GM12891 (cell line): ENCODE measurements around the gene SGCE.

Experiments used
- DNase-seq: peaks from one replicate; pipeline ENCODE4 v3.0.0; 2011; ENCODE audit warnings: low spot score; ENCODE audit not compliant: insufficient read length
- FAIRE-seq: peaks from 2 replicates; lab custom pipeline; 2011; peaks lifted over from hg19 to GRCh38; lab: Jason Lieb, UNC
- PAX5 ChIP-seq: IDR thresholded peaks from 2 replicates; pipeline ENCODE4 v1.6.1; 2011; ENCODE audit warnings: low read length, moderate library complexity, mild to moderate bottlenecking; ENCODE audit not compliant: insufficient read depth, severe bottlenecking
- POLR2A ChIP-seq: IDR thresholded peaks from 2 replicates; pipeline ENCODE4 v1.6.1; 2011; ENCODE audit warnings: low read depth, low read length, control low read depth
- POLR2AphosphoS5 ChIP-seq: IDR thresholded peaks from 2 replicates; pipeline ENCODE4 v1.6.1; 2011; ENCODE audit warnings: low read depth, low read length, control low read depth
- POU2F2 ChIP-seq: IDR thresholded peaks from 2 replicates; pipeline ENCODE4 v1.6.1; 2011; ENCODE audit warnings: low read depth, mild to moderate bottlenecking, control low read depth, low read length, moderate library complexity
- SPI1 ChIP-seq: IDR thresholded peaks from 2 replicates; pipeline ENCODE4 v1.6.1; 2011; ENCODE audit warnings: low read depth, low read length, control low read depth
- TAF1 ChIP-seq: IDR thresholded peaks from 2 replicates; pipeline ENCODE4 v1.6.1; 2011; ENCODE audit warnings: low read depth, low read length, control low read depth

SGCE gene

DNA sequence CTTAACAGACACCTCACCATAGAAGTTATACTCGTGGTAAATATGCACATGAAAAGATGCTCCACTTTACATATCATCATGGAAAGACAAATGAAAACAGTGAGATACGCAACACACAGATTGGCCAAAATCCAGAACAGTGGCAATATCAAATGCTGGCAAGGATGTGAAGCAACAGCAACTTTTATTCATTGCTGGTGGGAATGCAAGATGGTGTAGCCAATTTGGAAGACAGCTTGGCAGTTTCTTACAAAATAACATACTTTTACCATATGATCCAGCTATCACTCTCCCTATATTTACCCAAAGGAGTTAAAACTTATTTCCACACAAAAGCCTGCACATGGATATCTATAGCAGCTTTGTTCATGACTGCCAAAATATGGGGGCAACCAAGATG is 46.4 kb downstream of the SGCE start:
- FAIRE-seq: no peak
- DNase-seq: no peak
- TF ChIP-seq SPI1 (no peak), POLR2A (no peak), POU2F2 (no peak), POLR2AphosphoS5 (no peak), TAF1 (no peak), PAX5 (no peak)

DNA sequence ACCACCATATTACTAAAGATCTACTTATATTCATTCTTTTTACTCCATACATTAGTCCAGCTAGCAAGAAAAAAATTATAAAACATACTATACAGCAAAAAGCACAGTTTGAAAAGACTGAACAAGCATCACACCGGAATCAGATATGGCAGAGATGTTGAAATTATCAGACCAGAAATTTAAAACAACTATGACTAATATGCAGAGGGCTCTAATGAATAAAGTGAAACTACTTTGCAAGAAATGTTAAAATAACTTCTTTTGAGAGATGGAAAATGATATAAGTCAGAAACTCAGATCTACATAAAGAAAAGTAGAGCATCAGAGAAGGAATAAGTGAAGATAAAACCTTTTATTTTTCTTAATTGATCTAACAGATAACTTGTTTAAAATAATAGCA is 50.9 kb downstream of the SGCE start:
- peak; percentile 15 for TF ChIP-seq PAX5
- no peak for TF ChIP-seq TAF1
- DNase-seq (no peak), FAIRE-seq (no peak)

DNA sequence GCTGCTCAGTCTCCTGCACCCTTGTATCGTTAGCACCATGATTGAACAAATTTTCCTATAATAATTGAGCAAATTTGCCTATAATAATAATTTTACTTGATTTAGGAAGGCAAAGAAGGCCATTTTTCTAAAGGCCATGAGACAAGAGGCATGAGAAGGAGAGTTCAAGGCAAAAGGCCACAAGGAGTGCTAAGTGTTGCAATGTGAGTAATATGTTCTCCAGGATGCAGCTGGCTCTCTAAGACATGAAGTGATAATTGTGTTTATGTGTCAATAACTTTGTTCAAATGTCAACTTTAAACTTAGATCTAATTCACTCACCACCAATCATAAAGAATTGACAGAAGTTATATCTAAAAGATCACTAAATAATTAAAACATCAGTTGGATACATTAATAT is 53.8 kb downstream of the SGCE start:
- FAIRE-seq (no peak), DNase-seq (no peak)
- TF ChIP-seq POLR2A (no peak), PAX5 (no peak), POLR2AphosphoS5 (no peak), POU2F2 (no peak), TAF1 (no peak), SPI1 (no peak)

DNA sequence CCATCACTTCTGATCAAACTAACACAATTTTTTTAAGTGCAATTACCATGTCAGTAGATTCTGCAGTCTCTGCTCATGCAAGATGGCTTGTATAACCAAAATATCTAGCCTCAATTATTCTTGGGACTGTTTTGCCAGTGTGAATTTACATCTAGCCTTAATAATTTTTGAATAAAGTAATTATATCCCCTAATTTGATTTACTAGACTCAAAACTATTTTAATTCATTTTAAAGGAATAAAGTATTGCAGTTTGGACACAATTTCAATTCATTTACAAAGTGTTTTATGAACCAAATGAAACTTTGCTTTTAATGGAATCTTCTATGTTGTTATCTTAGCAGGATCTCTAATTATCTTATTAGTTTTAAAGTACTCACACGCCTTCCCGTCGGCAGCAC is 55.7 kb downstream of the SGCE start:
- FAIRE-seq (no peak), DNase-seq (no peak)
- TF ChIP-seq POLR2A (no peak), POU2F2 (no peak), PAX5 (no peak), TAF1 (no peak), POLR2AphosphoS5 (no peak), SPI1 (no peak)

DNA sequence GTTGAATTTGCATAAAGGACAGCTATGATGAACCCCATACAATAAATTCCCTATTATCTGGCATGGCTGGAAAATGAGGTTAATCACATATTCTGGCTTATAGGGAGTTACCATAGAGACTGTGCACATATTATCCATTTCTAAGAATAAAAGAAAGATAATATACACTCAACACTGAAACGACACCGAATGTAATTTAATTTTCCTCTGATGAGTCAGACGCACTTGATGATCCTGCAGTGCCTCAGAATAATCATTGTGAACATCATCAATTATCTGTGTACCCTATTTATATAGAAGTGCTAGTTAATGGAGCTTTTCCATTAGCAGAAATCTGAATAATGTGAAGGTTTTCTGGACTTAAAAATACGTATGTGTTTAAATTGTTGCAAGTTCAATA is 60.2 kb downstream of the SGCE start:
- FAIRE-seq: no peak
- DNase-seq: no peak
- TF ChIP-seq SPI1: no peak
- no peak for TF ChIP-seq POLR2A
- TF ChIP-seq TAF1: no peak
- no peak for TF ChIP-seq POLR2AphosphoS5
- TF ChIP-seq POU2F2: no peak
- TF ChIP-seq PAX5: no peak

DNA sequence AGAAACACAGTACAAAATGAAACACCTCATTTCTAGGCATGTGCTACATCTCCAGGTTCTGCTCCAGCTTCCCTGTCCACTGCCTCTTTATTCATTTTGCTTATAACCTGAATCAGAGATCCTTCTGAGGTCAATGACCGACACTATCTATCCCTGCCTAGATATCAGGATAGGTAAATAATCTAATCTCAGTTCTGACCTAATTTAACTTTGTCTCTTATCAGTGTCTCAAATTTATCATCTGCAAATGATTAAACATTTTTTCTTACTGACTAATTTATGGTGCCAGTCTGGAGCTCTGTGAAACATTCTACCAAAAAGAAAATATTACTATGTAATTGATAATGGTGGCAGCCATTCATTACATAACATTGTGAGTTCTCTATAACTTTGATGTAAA is 61.1 kb downstream of the SGCE start:
- DNase-seq (no peak), FAIRE-seq (no peak)
- TF ChIP-seq TAF1 (no peak), SPI1 (no peak), PAX5 (no peak), POLR2A (no peak), POLR2AphosphoS5 (no peak)

DNA sequence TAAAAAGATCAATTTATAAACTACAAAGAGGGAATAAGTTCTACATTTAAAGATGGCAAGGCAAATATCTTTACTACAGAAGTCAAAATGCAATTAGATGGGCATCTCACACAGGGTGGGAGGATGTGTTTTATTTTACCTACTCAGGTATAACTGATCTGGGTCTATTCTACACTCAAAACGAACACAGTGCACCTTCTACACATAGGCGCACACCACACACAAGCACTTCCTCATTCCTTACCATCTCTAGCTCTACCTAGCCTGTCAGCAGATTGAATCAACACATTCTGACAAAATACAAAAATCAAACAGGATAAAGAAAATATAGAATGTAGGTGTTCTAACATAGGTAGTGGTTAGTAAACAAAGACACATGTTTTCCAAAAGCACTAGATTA is 64.8 kb downstream of the SGCE start:
- DNase-seq (no peak), FAIRE-seq (peak; percentile 78)
- TF ChIP-seq TAF1 (no peak), POU2F2 (no peak), POLR2A (no peak), SPI1 (peak; percentile 94)

DNA sequence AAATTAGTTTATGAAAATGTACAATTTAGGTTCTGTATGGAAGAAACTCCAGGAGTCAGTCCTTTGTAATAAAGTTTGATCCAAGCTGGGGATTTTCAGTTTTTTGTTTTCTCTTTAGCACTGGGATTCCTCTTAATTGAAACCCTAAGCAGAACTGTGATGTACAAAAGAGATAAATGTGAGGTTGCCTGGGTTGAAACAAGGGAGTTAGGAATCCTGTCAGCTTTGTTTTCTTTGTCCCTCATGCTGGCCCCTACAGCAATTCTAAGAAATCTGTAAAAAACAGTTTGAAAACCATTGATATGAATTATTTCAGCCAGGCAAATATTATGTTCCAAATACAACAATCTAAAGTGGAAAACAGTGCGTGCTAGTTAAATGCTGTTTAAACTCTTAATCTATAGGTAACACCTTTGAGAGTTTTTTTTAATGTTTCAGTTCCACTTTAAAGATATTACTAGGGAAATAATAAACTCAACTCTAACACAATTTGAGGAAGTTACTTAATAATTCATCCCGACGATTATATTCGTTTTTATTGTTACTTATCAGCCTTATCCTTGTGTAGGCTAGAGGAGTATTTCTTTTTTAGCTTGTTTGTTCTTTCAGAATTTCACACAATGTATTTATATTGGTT is 65.3 kb downstream of the SGCE start:
- TF ChIP-seq POLR2A: no peak
- peak; percentile 26 for FAIRE-seq
- DNase-seq: no peak

DNA sequence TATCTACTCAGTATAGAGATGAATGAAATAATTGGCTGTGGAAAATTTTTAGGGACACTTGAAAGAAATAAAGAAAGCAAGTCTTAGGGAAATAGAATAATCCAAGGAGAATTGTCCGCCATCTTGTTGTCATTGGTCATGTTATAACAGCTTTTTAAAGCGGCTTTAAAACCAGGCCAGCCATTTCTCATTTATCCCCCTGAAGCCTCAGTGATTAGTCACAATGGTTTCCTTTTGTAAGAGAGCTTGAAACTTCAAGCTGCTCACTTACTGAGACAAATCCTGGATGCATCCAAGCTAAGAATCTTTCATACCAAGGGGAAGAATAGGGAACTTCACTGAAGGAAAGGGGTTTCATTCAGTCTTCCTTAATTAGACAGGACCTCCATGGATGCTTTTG is 67.9 kb downstream of the SGCE start:
- DNase-seq (no peak), FAIRE-seq (no peak)
- TF ChIP-seq POLR2AphosphoS5: no peak
- no peak for TF ChIP-seq SPI1
- TF ChIP-seq PAX5: no peak
- no peak for TF ChIP-seq POLR2A
- no peak for TF ChIP-seq POU2F2
- no peak for TF ChIP-seq TAF1

DNA sequence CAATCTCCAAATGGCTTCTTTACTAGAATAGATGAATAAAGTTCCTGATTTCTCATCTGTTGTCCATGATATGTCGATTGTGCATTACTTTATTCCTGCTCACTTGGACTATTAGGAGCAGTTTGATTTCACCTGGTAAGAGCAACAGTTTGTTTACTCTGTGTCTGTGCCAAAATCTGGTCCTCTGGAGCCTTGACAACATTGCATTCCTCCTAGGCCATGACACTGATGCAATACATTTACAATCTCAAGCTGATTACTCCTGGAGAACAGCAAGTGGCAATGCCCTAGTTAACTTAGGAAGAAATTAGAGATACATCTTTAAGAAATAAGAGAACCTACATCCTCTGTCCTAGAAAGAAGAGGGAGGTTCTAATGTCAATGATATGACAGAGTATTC is 71.8 kb downstream of the SGCE start:
- DNase-seq: no peak
- TF ChIP-seq POLR2A (no peak), TAF1 (no peak), POLR2AphosphoS5 (no peak), POU2F2 (no peak), PAX5 (no peak)
- FAIRE-seq: no peak

DNA sequence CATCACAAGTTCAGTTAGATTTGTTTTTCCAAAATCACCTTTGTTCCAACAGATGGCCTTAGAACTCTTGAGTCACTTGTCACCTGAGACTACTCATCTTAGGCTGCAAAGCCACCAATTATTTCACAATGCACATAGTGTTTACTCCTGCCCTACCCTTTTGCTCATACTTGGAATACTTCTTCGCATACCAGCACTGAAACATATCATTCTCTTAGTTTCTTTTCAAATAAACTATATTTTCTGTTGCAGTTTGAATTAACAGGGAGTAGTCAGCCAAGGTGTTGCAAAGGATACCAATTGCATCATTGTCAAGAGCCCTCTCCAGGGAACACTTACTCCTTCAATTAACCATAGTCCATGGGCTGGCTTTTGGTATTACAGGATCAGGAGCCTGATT is 75.3 kb downstream of the SGCE start:
- FAIRE-seq (no peak), DNase-seq (no peak)
- no peak for TF ChIP-seq SPI1
- no peak for TF ChIP-seq POLR2A
- TF ChIP-seq POU2F2: no peak
- TF ChIP-seq POLR2AphosphoS5: no peak
- TF ChIP-seq PAX5: no peak
- no peak for TF ChIP-seq TAF1
